H1 (cell line): ENCODE data around the gene KIF26A. TPM values are rescaled to one million over a fixed set of nuclear protein-coding genes. Genes with fewer than 3 reads are reported as not detected.

Experiments
- CTCF ChIA-PET: fragments of 300-600 bp; sonication (Branson Sonifier 250); formaldehyde crosslinking; loops from one replicate; lab custom pipeline; 2021; ENCODE audit not compliant: partially characterized antibody; lab: Charles Lee
- POLR2A ChIA-PET: fragments of 300-600 bp; sonication (Branson Sonifier 250); formaldehyde crosslinking; loops from one replicate; lab custom pipeline; 2021; ENCODE audit warnings: inconsistent platforms; ENCODE audit not compliant: partially characterized antibody; lab: Charles Lee
- DNase-seq, 2 experiments: peaks; one replicate each; pipeline versions ENCODE4 v3.0.0 to v3.0.0-alpha.2; 2010 to 2022; ENCODE audit warnings: low spot score in 2 of 2, low read depth in 1 of 2, mixed read lengths in 1 of 2
- FAIRE-seq: peaks from 2 replicates; lab custom pipeline; 2011; peaks lifted over from hg19 to GRCh38; lab: Jason Lieb, UNC
- H2AFZ ChIP-seq: 2 replicates; pipeline ENCODE4 v1.8.1; 2012; ENCODE audit warnings: low read length, inconsistent platforms
- H2AK5ac ChIP-seq: 2 replicates; pipeline ENCODE4 v1.6.1; 2013; ENCODE audit warnings: low read depth, low read length
- H2BK120ac ChIP-seq: replicated peaks from 2 replicates; pipeline ENCODE3; 2013; ENCODE audit warnings: low read depth, low read length, inconsistent platforms
- H2BK12ac ChIP-seq: 2 replicates; pipeline ENCODE4 v1.6.1; 2013; ENCODE audit warnings: low read depth, low read length
- H2BK15ac ChIP-seq: 2 replicates; pipeline ENCODE4 v1.6.1; 2013; ENCODE audit warnings: low read length
- H2BK20ac ChIP-seq: 2 replicates; pipeline ENCODE4 v1.6.1; 2013; ENCODE audit warnings: low read length
- H2BK5ac ChIP-seq: 2 replicates; pipeline ENCODE4 v1.6.1; 2013; ENCODE audit warnings: low read depth, low read length
- H3K14ac ChIP-seq: 2 replicates; pipeline ENCODE4 v1.6.1; 2013; ENCODE audit warnings: inconsistent platforms; ENCODE audit not compliant: insufficient read length
- H3K18ac ChIP-seq: 2 replicates; pipeline ENCODE4 v1.6.1; 2013; ENCODE audit warnings: low read length; ENCODE audit errors: extremely low read depth
- H3K23ac ChIP-seq: 2 replicates; pipeline ENCODE4 v1.6.1; 2013; ENCODE audit warnings: inconsistent platforms; ENCODE audit not compliant: insufficient read length
- H3K23me2 ChIP-seq: 2 replicates; pipeline ENCODE4 v1.6.1; 2013; ENCODE audit warnings: low read depth, low read length
- H3K27ac ChIP-seq: 2 replicates; pipeline ENCODE4 v1.6.1; 2011; ENCODE audit warnings: low read depth, low read length, inconsistent platforms
- H3K27me3 ChIP-seq, 4 experiments: replicated peaks in 1 of 4; 1 replicate in 1 of 4; 2 replicates in 3 of 4; pipeline versions ENCODE4 v1.6.1 to v1.8.1; 2011 to 2013; ENCODE audit warnings: low read length in 3 of 4, mild to moderate bottlenecking in 3 of 4, inconsistent platforms in 2 of 4, mixed read lengths in 2 of 4, moderate library complexity in 1 of 4; ENCODE audit not compliant: control insufficient read depth in 3 of 4, insufficient read depth in 3 of 4; ENCODE audit errors: extremely low read depth in 1 of 4
- H3K36me3 ChIP-seq, 4 experiments: 2 replicates each; pipeline versions ENCODE4 v1.6.1 to v1.8.1; 2011 to 2013; ENCODE audit warnings: mild to moderate bottlenecking in 4 of 4, low read length in 3 of 4, moderate library complexity in 2 of 4, control low read depth in 1 of 4, inconsistent platforms in 1 of 4; ENCODE audit not compliant: insufficient read depth in 4 of 4, control insufficient read depth in 2 of 4
- H3K4ac ChIP-seq: replicated peaks from 2 replicates; pipeline ENCODE3; 2013; ENCODE audit warnings: low read length, low read depth, mixed read lengths, inconsistent platforms; ENCODE audit not compliant: insufficient read length
- H3K4me1 ChIP-seq, 4 experiments: replicated peaks in 1 of 4; 1 replicate in 1 of 4; 2 replicates in 3 of 4; pipeline versions ENCODE4 v1.6.1 to v1.8.1; 2011 to 2013; ENCODE audit warnings: low read length in 3 of 4, inconsistent platforms in 2 of 4, mixed read lengths in 1 of 4; ENCODE audit not compliant: insufficient read depth in 4 of 4, control insufficient read depth in 3 of 4
- H3K4me2 ChIP-seq, 2 experiments: 2 replicates each; pipeline versions ENCODE4 v1.6.1 to v1.8.1; 2011 to 2013; ENCODE audit warnings: low read depth in 2 of 2, low read length in 2 of 2, control low read depth in 1 of 2, inconsistent platforms in 1 of 2, mild to moderate bottlenecking in 1 of 2; ENCODE audit not compliant: insufficient read depth in 1 of 2
- H3K4me3 ChIP-seq, 4 experiments: fragments of 200-600, 300-600 bp in 1 of 4; sonication (generic), shearing (Covaris generic), sonication (Bioruptor Twin) in 1 of 4; 2 replicates each; pipeline versions ENCODE4 v1.5.1 to v1.8.1; 2011 to 2016; ENCODE audit warnings: low read length in 4 of 4, low read depth in 3 of 4, control low read depth in 2 of 4, inconsistent platforms in 2 of 4, mild to moderate bottlenecking in 2 of 4, mixed read lengths in 1 of 4, moderate library complexity in 1 of 4; ENCODE audit not compliant: insufficient read depth in 2 of 4; ENCODE audit errors: extremely low read depth in 1 of 4
- H3K56ac ChIP-seq: replicated peaks from 2 replicates; pipeline ENCODE3; 2013; ENCODE audit warnings: low read depth, mild to moderate bottlenecking, mixed read lengths, low read length, inconsistent platforms; ENCODE audit not compliant: insufficient read length
- H3K79me1 ChIP-seq: 2 replicates; pipeline ENCODE4 v1.6.1; 2013; ENCODE audit warnings: low read depth, low read length, control low read depth
- H3K79me2 ChIP-seq, 2 experiments: 2 replicates each; pipeline versions ENCODE4 v1.6.1 to v1.8.1; 2012 to 2013; ENCODE audit warnings: low read length in 2 of 2, mild to moderate bottlenecking in 2 of 2, inconsistent platforms in 1 of 2; ENCODE audit not compliant: insufficient read depth in 2 of 2, control insufficient read depth in 1 of 2
- H3K9ac ChIP-seq, 4 experiments: replicated peaks in 1 of 4; 1 replicate in 1 of 4; 2 replicates in 3 of 4; pipeline versions ENCODE4 v1.6.1 to v1.8.1; 2011 to 2013; ENCODE audit warnings: low read depth in 3 of 4, low read length in 3 of 4, control low read depth in 2 of 4, mild to moderate bottlenecking in 2 of 4, moderate library complexity in 2 of 4, inconsistent platforms in 1 of 4; ENCODE audit errors: extremely low read depth in 1 of 4
- H3K9me3 ChIP-seq, 2 experiments: 2 replicates each; pipeline versions ENCODE4 v1.6.1 to v1.8.1; 2012 to 2013; ENCODE audit warnings: mild to moderate bottlenecking in 2 of 2, moderate library complexity in 2 of 2, control low read depth in 1 of 2, inconsistent platforms in 1 of 2, low read depth in 1 of 2, low read length in 1 of 2, mixed read lengths in 1 of 2; ENCODE audit not compliant: insufficient read depth in 2 of 2
- H4K20me1 ChIP-seq, 2 experiments: replicated peaks in 1 of 2; 2 replicates each; pipeline versions ENCODE3 to v1.8.1; 2011 to 2013; ENCODE audit warnings: inconsistent platforms in 2 of 2, low read length in 2 of 2, mild to moderate bottlenecking in 1 of 2; ENCODE audit not compliant: insufficient read depth in 2 of 2, control insufficient read depth in 1 of 2
- H4K5ac ChIP-seq: 2 replicates; pipeline ENCODE4 v1.6.1; 2013; ENCODE audit warnings: low read length, low read depth, mixed read lengths, inconsistent platforms; ENCODE audit not compliant: insufficient read length
- H4K8ac ChIP-seq: 2 replicates; pipeline ENCODE4 v1.8.0; 2013; ENCODE audit warnings: mild to moderate bottlenecking, moderate library complexity, low read length, inconsistent platforms; ENCODE audit not compliant: insufficient read depth; ENCODE audit errors: extremely low read depth
- H4K91ac ChIP-seq: replicated peaks from 2 replicates; pipeline ENCODE3; 2013; ENCODE audit warnings: low read length, mixed read lengths, inconsistent platforms; ENCODE audit not compliant: insufficient read length
- ATF2 ChIP-seq: IDR thresholded peaks from 2 replicates; pipeline ENCODE4 v1.6.1; 2012; ENCODE audit warnings: low read length, inconsistent platforms
- BRCA1 ChIP-seq: IDR thresholded peaks from 2 replicates; pipeline ENCODE4 v1.6.1; 2012; ENCODE audit warnings: low read depth, low read length, improper control_type of control experiment
- CBX8 ChIP-seq: fragments of 300-800, 300-1000 bp; sonication (generic); IDR thresholded peaks from 2 replicates; pipeline ENCODE4 v1.7.1; 2016; ENCODE audit warnings: low read depth, low read length, borderline replicate concordance
- EP300 ChIP-seq, 2 experiments: IDR thresholded peaks; 1 replicate in 1 of 2; 2 replicates in 1 of 2; pipeline ENCODE4 v1.6.1; 2011 to 2012; ENCODE audit warnings: low read depth in 2 of 2, low read length in 2 of 2, mild to moderate bottlenecking in 2 of 2, borderline replicate concordance in 1 of 2, inconsistent platforms in 1 of 2, moderate library complexity in 1 of 2
- EZH2 ChIP-seq: fragments of 200-600 bp; sonication (generic); IDR thresholded peaks from 2 replicates; pipeline ENCODE4 v1.7.1; 2012; ENCODE audit warnings: low read depth, mild to moderate bottlenecking, moderate library complexity, low read length, inconsistent platforms; ENCODE audit not compliant: severe bottlenecking
- JUND ChIP-seq: IDR thresholded peaks from 2 replicates; pipeline ENCODE4 v1.6.1; 2011; ENCODE audit warnings: mild to moderate bottlenecking, improper control_type of control experiment, low read length
- RNF2 ChIP-seq: fragments of 200-900, 300-1000 bp; sonication (generic); IDR thresholded peaks from 2 replicates; pipeline ENCODE4 v1.7.1; 2016; ENCODE audit warnings: borderline replicate concordance, low read depth, mild to moderate bottlenecking, antibody characterized with exemption, low read length; ENCODE audit not compliant: poor library complexity, severe bottlenecking; ENCODE audit errors: missing control alignments
- SAP30 ChIP-seq: fragments of 300-600 bp; sonication (generic); IDR thresholded peaks from 2 replicates; pipeline ENCODE4 v1.7.1; 2012; ENCODE audit warnings: low read length, moderate library complexity, mild to moderate bottlenecking, inconsistent platforms; ENCODE audit not compliant: insufficient read depth, insufficient replicate concordance
- SIRT6 ChIP-seq: IDR thresholded peaks from one replicate; pipeline ENCODE4 v1.7.1; 2012; ENCODE audit warnings: low read length, inconsistent platforms
- SP1 ChIP-seq: IDR thresholded peaks from 2 replicates; pipeline ENCODE4 v1.6.1; 2011; ENCODE audit warnings: low read depth, low read length
- SP4 ChIP-seq: IDR thresholded peaks from 2 replicates; pipeline ENCODE4 v1.6.1; 2012; ENCODE audit warnings: low read length, inconsistent platforms
- WGBS, 2 experiments: shearing (Covaris generic) in 1 of 2; methylation state at CpG; one replicate each; pipeline versions ENCODE4 v1.1.6 to v1.1.7; 2013 to 2015; ENCODE audit warnings: low lambda C conversion rate in 2 of 2, mixed read lengths in 2 of 2, inconsistent platforms in 1 of 2, low coverage in 1 of 2, missing lambda C conversion rate in 1 of 2; ENCODE audit not compliant: insufficient replicate concordance in 2 of 2, insufficient coverage in 1 of 2, insufficient read length in 1 of 2; ENCODE audit errors: extremely low coverage in 1 of 2, missing lambda C conversion rate in 1 of 2; 5-methylcytosine and 5-hydroxymethylcytosine counted together
- polyA plus RNA-seq, 7 experiments: library from polyadenylated mRNA; depleted of rRNA in 3 of 7; stranded (reverse) in 5 of 7; unstranded in 2 of 7; fragments of >200 nt in 5 of 7; fragments of 200-250 nt in 2 of 7; gene quantifications; 1 replicate in 5 of 7; 2 replicates in 1 of 7; 4 replicates in 1 of 7; pipeline versions ENCODE4 v1.2.1 to v1.2.3, GENCODE V29; 2011 to 2013; ENCODE audit warnings: missing spikeins in 2 of 7, mixed read lengths in 2 of 7
- total RNA-seq: library from RNA; stranded (reverse); fragmentation: NEBNext Ultra II Directional; extraction: Animal tissue kit (Norgen Biotek cat#: 25700); gene quantifications from 2 replicates; pipeline ENCODE4 v1.2.1, GENCODE V29; 2021

KIF26A gene
- total and polyA plus RNA-seq, 2 of the 8 experiments (the other 6 are each of a cell fraction or from before 2014, with no cell fraction given), result 11.5 to 41.6 TPM

- 99% methylated on average over 12 of the region's 14 CpGs; no CpG with 5 or more reads in 1 of the 2 experiments for WGBS, 2 experiments
- Histone ChIP-seq H3K27ac (no peak overlapping the region), H3K27me3 (no peaks in the 10 kb centered on the region), H3K56ac (no peak overlapping the region), H3K4me1 (peaks cover 0 to 37% (median 29%) of the 10 kb centered on the region in 4 experiments; a peak in 6 of 7 replicates), H4K20me1 (peaks cover 3 to 23% of the 10 kb centered on the region in 2 experiments), H3K79me2 (peaks cover 4 to 55% of the 10 kb centered on the region in 2 experiments; a peak in 3 of 4 replicates), H3K4me3 (no peak overlapping the region), H2BK5ac (0 out of 2 replicates have a peak overlapping the region, but pooled peaks have one; percentile 75), H2BK20ac (no peak overlapping the region), H4K91ac (no peak overlapping the region), H2BK12ac (no peak overlapping the region), H3K9ac (peak overlapping the region in 1 of 4 experiments; percentile 4; a peak in 1 of 7 replicates), H3K4ac (no peak overlapping the region), H4K5ac (no peak overlapping the region), H3K23ac (no peak overlapping the region), H3K14ac (no peak overlapping the region), H2BK120ac (no peak overlapping the region), H4K8ac (0 out of 2 replicates have a peak overlapping the region, but pooled peaks have one; percentile 76), H3K36me3 (peaks cover 0 to 13% (median 9%) of the 10 kb centered on the region in 4 experiments; a peak in 4 of 8 replicates), H3K4me2 (no peak overlapping the region), H3K18ac (no peak overlapping the region), H2AK5ac (no peak overlapping the region), H2AFZ (no peak overlapping the region), H3K79me1 (peaks cover 37% of the 10 kb centered on the region), H2BK15ac (no peak overlapping the region), H3K23me2 (no peaks in the 10 kb centered on the region; the same call in 1 of the 2 replicates), H3K9me3 (no peaks in the 10 kb centered on the region)
- FAIRE-seq (no peak), DNase-seq (no peak)
- POLR2A ChIA-PET, result interaction anchor here (1.2 kb wide), 1 partner anchor 13 kb away, joined by 3 read pairs; no protein-coding TSS in a partner anchor
- CTCF ChIA-PET, result interaction anchor here (0.5 to 2.7 kb wide), 6 partner anchors 15 to 411 kb away, joined by 3 to 9 read pairs (median 4); no protein-coding TSS in a partner anchor
- TF ChIP-seq ATF2 (no peak), EP300 (IDR thresholded peaks at IDR 0.05; ENCODE audit: borderline replicate concordance in 1 of 2, low read depth in 2 of 2, low read length in 2 of 2) (no peak), SP1 (no peak), JUND (no peak), CBX8 (no peak), SAP30 (no peak), EZH2 (no peak), BRCA1 (no peak), SP4 (no peak), RNF2 (no peak), SIRT6 (no peak)
These were observed 13.8 kb downstream of the KIF26A start for GRCh38 chr14:104152246-104152575.
